OCI-M1 (cell line): ENCODE measurements around the gene SRGAP2B.
"Not testable (repeated sequence)": the region's sequence is repeated elsewhere in the genome, so short reads cannot be mapped to it uniquely, and the experiment has no call there.

Experiments used
- DNase-seq: peaks from one replicate; lab custom pipeline; 2025; lab: John Stamatoyannopoulos, UW

The SRGAP2B gene

DNA sequence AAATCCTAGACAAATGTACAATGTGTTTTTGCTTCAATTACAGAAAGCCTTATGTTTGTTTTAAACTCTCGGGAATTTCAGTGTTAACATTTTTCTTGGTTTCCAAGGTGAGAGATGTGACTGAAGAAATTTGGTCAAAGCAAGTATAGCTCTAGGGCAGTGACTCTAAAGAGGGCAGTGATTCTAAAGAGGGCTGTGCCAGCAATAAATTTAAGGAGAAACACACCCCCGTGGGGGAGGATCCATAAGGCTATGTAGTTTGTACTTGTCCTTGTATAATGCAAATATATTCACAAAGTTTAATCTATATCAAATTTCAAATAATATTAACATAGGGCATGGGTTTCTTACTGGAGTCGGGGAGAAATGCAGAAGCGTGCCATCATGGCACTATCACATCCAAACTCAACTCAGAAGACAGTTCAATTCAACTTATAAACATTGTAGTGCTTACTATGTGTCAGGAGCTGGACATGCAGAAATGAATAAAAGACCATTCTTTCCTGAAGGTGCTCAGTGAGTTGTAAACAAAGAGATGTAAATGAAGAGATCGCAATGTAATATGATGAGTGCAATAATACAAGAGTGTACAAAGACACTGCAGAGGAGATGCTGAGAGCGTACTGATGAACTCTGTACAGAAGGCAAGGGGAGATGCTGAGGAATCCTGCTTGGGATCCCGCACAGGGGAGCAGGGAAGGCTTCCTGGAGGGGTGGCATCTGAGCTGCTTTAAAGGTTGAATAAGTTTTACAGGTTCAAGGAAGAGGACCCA lies 12.5 kb downstream of the SRGAP2B start:
- not testable (repeated sequence) for DNase-seq

DNA sequence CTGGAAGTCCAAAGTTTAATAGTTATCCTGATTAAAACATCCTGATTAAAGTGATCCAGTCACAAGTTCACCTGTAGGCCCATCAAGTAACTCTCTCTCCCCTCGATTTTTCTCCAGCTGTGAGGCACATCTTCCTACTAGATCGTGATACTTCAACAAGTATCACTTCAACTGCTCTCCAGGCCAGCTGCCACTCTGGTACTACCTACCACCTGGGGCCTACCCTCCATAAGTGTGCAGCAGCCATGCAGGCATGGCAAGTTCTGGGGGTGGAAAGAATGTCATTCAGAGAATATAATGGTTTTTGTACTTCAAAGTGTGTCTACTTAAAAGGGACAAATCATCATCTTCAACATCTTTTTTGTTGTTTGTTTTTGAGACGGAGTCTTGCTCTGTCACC lies 14.9 kb downstream of the SRGAP2B start:
- not testable (repeated sequence) for DNase-seq

DNA sequence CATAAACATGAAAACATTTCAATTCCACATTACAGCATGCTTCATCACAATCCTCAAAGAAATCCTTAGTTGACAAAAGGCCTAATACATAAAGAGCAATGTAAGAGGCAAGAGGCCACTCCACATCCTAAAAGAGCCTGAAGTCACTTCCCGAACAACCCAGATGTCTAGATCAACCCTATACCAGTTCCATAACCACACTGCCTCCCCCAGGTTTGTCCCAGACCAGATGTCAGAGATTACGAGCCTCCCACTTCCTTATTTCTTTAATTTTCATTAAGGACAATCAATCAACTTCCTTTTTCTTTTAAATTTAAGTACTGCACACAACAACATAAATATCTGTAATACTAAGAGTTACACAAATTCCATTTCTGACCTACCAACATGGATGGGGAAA lies 15.4 kb downstream of the SRGAP2B start:
- DNase-seq = not testable (repeated sequence)

DNA sequence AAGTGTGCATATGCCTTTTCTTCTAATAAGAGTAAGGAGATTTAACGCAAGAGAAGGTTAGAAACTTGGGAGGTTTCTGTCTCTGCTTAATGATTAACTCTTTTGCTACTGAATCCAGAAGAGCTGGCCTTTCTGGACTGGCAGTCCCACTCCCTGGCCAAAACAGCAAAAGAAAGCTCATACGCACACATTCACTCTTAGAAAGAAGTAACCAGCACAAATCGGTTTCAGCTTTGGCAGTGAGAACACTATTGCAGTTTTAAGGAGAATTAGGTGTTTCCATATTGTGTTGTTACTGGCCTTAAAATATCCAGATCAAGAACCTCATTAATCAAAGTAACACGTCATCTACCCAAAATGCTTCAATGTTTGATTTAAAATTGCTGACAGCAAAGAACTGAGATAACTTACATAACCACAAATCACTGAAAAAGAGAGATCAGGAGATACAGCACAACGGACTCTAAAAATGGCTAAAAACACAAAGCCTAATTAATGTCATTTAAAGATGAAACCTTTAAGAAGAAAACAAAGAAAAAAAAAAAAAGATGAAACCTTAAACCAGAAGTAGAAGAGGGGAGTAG lies 16.2 kb downstream of the SRGAP2B start:
- DNase-seq = not testable (repeated sequence)

DNA sequence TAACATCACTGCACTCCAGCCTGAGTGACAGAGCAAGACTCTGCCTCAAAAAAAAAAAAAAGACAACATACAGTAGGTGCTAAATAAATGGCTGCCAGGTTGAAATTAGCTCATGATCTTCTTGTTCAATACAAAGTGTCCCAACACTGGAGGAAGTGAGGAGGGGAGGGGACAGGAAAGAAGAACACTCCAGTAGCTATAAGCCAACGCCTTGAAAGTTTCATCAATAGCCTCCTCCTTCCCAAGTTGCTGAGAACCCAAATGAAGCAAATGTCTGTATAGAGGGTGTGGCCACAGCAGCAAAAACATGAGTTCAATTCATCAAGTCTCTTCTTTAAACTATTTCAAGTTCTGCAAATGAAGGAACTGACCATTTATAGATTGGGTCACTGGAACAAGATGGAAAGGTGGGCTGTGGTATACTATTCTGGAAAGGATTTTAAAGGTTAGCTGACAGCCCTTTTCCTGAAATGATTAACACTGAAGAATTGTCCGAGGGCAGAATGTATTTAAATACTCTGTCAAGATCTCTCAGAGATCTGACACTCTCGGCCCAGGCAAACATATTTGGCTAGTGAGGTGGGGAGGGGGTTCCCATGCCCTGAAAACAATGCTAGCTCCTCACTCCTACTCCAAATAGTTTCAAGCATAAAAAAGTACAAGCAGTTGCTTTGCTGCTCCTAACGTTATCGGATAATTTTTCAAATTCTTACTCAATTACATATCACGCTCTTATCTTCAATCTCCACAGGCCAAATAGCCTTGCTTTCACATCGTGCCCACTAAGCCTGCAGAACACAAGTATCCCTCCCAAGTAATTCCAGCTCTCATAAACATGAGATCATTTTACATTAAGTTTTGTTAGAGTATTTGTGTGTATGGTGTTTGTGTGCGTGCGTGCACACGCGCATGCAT lies 17.0 kb downstream of the SRGAP2B start:
- DNase-seq = not testable (repeated sequence)

DNA sequence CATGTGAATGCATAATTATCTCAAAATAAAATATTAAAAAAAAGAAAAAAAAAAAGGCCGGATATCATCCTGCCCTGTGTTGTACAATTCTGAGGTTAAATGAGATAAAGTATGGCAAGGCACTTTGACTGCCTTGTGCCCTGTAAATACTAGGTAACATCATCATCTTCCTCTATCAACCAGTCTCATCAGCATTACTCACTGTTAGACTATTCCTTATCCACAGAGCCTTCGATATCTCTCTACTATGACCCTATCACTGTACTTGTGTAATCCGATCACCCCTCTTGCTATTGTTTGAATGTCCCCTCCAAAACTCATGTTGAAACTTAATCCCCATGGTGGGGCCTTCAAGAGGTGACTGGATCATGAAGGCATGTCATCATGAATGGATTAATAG lies 18.3 kb downstream of the SRGAP2B start:
- DNase-seq = not testable (repeated sequence)

DNA sequence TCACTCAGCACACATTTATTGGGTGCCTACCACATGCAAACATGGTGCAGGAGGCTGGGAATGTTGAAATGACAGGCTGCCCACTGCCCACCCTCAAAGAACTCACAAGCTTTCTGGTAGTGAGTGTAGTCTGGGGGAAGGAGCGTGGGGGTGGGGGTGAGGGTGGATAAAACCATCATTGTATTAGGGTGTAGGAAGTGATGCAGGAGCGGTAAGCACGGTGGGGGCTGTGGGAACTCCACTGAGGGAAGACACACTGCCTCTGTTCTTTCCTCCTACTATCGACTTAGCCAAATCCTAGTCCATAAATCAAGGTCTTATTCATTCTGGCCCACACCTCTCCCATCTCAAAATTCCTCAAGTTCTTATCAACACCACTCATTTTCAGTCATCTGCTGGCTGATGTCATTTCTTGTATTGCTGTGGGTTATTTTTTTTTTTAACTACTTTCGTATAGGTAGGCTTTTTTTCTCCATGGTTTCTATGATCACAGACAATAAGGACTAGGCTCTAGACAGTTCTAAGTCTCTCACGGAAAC lies 21.0 kb downstream of the SRGAP2B start:
- not testable (repeated sequence) for DNase-seq

DNA sequence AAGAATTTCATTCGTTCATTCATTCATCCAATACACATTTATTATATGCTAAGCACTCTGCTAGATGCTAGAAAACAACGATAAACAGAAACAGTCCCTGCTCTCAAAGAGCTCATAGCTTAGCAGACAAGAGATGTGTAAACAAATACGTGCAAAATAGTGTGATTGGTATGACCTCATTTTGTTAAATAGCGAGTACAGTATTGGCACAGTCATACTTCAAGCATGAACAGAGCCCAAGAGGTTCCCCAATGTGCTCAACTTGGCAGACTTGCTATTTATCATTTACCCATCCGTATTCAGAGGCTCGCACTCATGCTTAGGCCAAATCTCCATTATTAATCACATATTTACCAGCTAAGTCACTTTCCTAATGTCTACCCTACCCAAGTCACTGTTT lies 23.6 kb downstream of the SRGAP2B start:
- DNase-seq = not testable (repeated sequence)

DNA sequence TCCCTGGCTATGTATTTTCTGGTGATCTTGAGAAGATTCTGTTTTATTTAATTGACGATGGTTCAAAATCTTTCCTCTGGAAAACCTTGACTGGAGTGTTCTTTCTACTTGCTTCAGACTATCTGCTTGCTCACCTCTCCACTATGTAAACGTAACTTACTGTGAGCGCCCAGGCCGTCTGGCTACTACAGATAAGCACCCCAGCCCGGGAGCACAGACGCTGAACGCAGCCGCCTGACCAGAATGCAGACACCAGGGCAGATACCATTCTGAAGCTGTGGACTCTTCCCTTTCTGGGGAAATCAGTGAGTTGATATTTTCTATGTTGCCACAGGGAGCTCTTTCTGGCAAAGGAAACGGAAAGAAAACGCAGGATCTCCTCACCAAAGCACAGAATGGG lies 28.6 kb downstream of the SRGAP2B start:
- not testable (repeated sequence) for DNase-seq

DNA sequence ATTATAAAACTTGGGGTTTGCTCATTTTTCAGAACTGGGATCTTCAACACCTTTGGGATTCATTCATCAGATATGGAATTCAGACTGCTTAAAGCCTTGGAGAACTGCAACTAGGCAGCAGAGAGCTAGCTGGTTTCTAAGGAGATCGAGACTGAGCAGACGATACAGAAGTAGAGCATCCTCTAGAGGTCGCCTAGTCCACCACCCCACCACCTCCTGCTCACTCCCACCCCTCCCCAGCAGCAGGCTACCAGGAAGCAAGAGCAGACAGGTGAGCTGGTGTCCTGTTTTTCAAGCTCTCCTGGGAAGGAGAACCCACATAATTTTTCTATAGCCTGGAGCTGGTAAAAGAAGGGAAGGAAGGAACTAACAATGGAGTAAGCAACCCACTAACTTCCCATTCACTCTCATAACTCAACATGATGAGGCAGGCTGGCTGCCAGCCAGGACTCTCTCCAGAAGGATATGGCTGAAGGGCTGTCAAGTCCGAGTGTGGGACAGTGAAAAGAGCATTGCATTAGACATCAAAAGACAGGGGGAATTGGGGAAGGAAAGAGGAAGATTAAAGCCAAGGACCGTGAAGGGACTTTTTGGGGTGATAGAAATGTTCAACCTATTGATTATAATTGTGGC lies 29.8 kb downstream of the SRGAP2B start:
- DNase-seq = not testable (repeated sequence)

DNA sequence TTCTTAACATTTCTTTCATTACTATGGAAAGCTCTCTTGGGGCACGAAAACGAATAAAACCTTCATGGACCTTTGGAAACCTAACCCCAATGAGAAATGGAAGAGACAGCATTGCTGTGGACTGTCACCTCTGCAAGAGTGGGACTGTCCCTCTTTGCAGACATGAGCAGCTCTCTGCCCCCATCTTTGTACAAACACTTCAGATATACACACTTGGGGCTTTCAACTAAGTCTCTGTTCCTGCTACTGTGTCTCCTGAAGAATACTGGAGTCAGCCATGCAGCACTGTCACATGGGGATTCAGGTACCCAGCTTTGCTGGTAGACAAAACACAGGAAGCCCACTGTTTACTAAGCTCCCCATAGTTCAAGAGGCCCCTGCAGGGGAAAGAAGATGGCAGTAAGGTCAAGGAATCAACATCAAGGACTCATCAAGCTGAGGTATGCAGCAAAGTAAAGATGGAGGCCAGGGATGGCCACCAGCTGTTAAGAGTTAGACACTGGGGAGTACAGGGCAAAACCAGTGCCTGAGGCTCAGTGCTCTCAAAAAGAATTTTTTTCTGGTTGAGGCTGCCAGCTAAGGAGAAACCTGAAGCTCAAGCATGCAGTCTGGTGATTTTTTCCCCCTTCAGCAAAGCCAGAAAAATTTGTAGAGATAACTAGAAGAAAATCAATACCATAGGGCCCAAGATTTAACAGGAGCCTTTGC lies 31.0 kb downstream of the SRGAP2B start:
- DNase-seq = not testable (repeated sequence)

DNA sequence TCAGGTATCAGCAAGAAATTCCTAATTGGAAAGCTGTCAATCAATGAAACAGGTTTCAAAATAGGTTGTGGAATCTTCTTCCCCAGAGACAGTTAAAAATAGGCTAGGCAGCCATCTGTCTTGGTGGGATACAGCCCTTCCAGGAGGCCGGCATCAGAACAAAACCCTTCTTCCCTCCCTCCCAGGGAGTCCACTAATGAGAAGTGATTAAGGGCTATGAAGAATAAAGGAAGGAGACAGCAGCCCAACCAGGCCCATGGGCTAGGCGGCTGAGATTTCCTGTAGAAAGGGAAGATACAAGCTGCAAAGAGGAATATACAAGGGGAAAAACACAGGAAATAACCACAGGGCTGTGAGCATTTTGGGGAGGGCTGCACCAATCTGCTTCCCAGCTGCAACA lies 31.8 kb downstream of the SRGAP2B start:
- not testable (repeated sequence) for DNase-seq

DNA sequence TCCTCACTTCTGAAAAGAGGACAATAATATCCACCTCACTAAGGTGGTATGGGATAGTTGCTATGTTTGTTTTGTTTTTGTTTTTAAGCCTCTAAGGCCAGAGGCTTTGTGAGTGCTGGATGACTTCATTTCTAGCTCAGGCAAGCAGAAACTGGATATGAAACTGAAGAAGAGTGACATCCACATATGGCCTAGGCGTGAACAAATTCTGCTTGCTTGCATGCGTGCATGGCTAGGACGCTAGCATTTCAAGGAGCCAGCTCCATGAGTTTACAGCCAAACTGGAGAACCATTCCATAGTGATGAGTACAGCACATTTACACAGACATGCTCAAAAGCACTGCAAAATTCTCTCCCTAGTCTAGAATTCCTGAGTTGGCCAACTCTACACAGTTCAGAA lies 36.9 kb downstream of the SRGAP2B start:
- not testable (repeated sequence) for DNase-seq

DNA sequence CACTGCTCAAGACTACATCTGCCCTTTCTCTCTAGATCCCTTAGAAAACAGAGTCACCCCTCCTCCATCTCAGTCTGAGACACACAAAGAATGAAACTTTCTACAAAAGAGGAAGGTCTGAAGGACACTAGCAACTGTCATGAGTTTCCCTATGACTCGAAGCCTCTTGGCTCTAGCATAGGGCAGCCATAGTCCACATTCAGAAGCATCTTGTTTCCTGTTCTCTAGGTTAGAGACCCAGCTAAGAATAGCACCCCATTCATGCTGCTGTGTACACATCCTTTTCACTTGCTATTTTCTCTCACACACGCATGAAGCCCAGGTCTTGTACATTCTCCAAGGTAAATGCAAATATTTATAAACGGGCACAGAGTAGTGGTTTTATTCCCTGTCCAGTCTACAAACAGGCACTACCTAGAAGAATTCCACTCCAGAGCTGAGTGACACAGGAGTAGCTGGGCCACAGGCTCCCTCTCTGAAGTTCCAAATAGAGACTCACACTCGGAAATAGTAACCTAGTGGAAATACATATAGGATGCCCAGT lies 39.8 kb downstream of the SRGAP2B start:
- DNase-seq = not testable (repeated sequence)

DNA sequence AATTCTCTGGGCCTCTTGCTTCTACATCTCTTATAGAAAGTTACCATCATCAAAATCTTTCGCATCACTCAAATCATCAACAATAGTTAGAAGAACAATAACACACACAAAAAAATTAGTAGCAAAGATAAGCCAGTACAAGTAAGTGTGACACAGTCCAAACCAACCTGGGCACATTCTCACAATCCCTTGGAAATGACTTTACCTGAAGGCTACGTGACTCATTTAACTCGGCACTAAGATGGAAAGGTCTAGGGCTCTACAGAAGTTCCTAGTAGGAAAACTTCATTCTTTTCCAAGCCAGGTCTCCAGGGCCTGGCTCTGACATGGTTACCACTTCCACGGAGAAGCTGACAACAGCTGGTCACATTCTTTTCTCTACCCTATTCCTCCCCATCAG lies 41.7 kb downstream of the SRGAP2B start:
- not testable (repeated sequence) for DNase-seq

DNA sequence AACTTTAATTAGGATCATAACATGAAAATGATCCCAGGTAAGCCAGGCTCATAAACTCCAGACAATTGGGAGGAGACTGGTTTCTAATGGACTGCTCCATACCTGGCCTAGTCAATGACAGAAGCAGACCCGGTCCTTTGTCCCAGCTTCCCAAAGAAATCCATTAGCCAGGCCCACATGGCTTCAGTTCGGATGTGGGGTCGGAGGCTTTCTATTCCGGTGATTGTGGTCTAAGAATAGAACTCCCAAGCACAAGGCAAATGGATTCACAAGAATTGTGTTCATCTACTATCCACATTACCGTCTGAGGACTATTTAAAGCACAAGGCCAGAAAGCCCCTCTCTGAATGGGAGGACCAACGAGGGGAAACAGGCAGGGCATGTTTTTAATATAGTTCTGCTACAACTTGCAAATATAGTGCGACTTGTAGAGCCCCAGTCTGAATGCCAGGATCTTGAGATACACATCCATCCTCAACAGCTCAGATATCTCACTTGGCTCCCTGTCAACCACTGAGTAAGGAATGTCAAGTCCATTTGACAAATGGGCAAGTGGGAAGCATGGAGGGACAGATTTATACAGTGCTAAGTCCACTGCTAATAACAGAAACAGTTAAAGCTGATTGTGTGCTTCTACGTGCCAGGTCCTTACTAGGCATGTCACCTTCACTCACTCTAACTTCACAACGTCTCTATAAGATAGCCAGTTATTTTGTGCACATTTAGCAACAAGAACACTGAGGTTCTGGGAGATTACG lies 42.9 kb downstream of the SRGAP2B start:
- not testable (repeated sequence) for DNase-seq

DNA sequence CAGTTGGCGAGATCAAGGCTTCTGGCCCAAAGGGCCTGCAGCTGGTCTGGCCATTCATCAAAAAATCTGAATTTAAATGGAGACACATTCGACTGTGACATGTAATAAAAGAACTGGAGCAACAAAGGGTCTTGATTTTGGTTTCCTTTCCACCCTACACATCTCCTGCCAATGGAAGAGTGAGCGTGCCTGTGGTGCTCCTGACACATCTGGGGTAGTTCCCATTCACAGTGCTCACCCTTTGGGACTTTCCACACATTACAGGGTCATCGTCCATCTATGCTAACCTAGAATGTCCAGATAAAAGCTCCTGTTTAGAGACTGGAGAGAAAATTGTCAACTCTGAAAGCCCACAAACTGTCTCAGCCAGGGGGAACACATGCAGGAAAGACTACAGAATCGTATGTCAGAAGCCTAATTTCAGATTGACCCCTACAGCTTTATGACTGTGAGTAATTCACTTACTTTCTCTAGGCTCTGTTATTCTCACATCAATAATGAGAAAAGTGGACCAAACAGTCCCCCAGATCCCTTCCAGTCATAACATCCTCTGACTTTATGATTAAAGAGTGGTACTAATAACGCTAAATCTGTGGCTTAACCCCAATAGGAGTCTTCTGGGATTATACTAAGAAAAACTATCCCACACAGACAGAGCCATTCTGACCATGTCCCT lies 46.8 kb downstream of the SRGAP2B start:
- not testable (repeated sequence) for DNase-seq

DNA sequence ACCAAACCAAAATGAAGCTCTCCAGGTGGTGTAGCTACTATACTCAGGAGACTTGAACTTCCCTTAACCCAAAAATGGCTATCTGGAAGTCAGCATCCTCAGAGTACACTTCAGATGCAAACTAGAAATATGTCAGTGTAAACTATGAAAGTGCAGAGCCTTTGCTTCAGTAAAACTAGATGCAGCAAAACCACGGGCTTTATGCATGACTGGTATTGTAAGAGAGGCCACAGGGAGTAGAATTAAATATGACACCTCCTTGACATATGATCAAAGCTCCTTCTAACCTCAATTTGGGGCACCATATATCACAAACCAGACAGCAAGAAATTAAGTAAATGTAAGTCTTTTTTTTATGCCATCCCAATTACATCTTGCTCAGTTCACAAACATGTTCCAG lies 47.6 kb downstream of the SRGAP2B start:
- DNase-seq = not testable (repeated sequence)

DNA sequence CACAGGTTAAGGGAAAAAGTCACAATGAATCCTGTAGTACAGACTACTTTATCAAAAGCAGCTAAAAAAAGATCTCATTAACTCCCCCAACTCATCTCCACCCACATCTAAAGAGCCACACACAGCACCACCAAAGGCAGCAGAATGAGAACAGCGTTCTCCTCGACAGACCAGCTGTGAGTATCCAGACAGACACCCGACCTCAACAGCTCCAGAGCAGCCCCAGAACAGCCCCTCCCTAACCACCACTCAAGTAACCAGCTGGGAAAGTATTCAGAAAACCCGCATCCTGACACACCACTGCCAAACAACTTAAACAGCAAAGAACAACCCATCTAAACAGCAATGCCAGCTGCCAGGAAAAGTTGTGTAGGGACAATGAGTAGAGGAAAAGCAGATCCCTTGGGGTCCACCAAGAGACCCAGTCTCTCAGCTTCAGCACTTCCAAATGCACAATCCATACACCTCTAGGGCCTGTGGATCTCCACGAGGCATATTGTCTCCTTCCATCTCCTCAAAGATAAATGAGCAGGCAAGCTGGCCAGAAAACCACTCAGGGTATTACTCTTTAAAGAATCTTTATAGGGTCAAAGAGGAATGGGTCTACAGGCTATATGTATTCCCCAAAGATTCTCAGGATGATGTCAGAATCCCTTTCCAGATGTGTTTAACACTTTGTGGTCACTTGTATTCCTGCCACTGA lies 49.4 kb downstream of the SRGAP2B start:
- DNase-seq = not testable (repeated sequence)
